IMR-90 (cell line): Measurements from ENCODE around the gene PEX5L. TPM values are rescaled to one million over a fixed set of nuclear protein-coding genes. Genes with fewer than 3 reads are reported as not detected.

Source experiments
- ATAC-seq: fragments of 200-7000 bp; cut with Tn5 transposase; 2 replicates; pipeline ENCODE4 v1.9.1; 2020; ENCODE audit warnings: low read depth, mild to moderate bottlenecking, moderate library complexity
- BruUV-seq: library from RNA; stranded (reverse); fragments of 400-500 nt; replicated peaks from 2 replicates; lab custom pipeline; 2021; lab: Mats Ljungman, UMichigan
- CTCF ChIA-PET: fragments of 300-600 bp; formaldehyde crosslinking; extraction: SDS; loops from one replicate; lab custom pipeline; 2021; ENCODE audit warnings: antibody characterized with exemption; lab: Yijun Ruan, JAX
- POLR2A ChIA-PET: fragments of 300-600 bp; sonication (Branson Sonifier 250); formaldehyde crosslinking; loops from one replicate; lab custom pipeline; 2022; ENCODE audit warnings: antibody characterized with exemption; ENCODE audit not compliant: unreplicated experiment; lab: Charles Lee
- DNase-seq: peaks from one replicate; pipeline ENCODE4 v3.0.0; 2013
- H2AFZ ChIP-seq: replicated peaks from 2 replicates; pipeline ENCODE3; 2013; ENCODE audit warnings: low read length, mild to moderate bottlenecking; ENCODE audit not compliant: poor library complexity
- H2AK5ac ChIP-seq: 2 replicates; pipeline ENCODE4 v1.6.1; 2013; ENCODE audit warnings: low read depth, low read length, inconsistent platforms
- H2AK9ac ChIP-seq: replicated peaks from 2 replicates; pipeline ENCODE3; 2013; ENCODE audit warnings: mild to moderate bottlenecking, low read depth, low read length, moderate library complexity; ENCODE audit not compliant: poor library complexity
- H2BK120ac ChIP-seq: 2 replicates; pipeline ENCODE4 v1.6.1; 2013; ENCODE audit warnings: low read depth, low read length, inconsistent platforms
- H2BK15ac ChIP-seq: 3 replicates; pipeline ENCODE4 v1.6.1; 2013; ENCODE audit warnings: low read depth, low read length, inconsistent platforms
- H2BK20ac ChIP-seq: 2 replicates; pipeline ENCODE4 v1.6.1; 2013; ENCODE audit warnings: low read depth, mild to moderate bottlenecking, inconsistent platforms, low read length, moderate library complexity
- H2BK5ac ChIP-seq: 2 replicates; pipeline ENCODE4 v1.6.1; 2013; ENCODE audit warnings: mild to moderate bottlenecking, low read depth, low read length, inconsistent platforms; ENCODE audit not compliant: poor library complexity, severe bottlenecking
- H3K14ac ChIP-seq: replicated peaks from 2 replicates; pipeline ENCODE4 v1.6.1; 2013; ENCODE audit warnings: low read depth, low read length, inconsistent platforms
- H3K18ac ChIP-seq: 2 replicates; pipeline ENCODE4 v1.6.1; 2013; ENCODE audit warnings: low read depth, low read length, control low read depth
- H3K23ac ChIP-seq: 2 replicates; pipeline ENCODE4 v1.6.1; 2013; ENCODE audit warnings: low read depth, low read length, inconsistent platforms
- H3K27ac ChIP-seq: 2 replicates; pipeline ENCODE4 v1.5.1; 2013; ENCODE audit warnings: mild to moderate bottlenecking, control low read depth, low read length; ENCODE audit not compliant: insufficient read depth
- H3K27me3 ChIP-seq: 2 replicates; pipeline ENCODE4 v1.6.1; 2013; ENCODE audit warnings: low read length; ENCODE audit not compliant: control insufficient read depth, insufficient read depth
- H3K36me3 ChIP-seq: 2 replicates; pipeline ENCODE4 v1.6.1; 2013; ENCODE audit warnings: low read length, mixed read lengths; ENCODE audit not compliant: control insufficient read depth, insufficient read depth
- H3K4ac ChIP-seq: 2 replicates; pipeline ENCODE4 v1.6.1; 2013; ENCODE audit warnings: low read depth, low read length, inconsistent platforms
- H3K4me1 ChIP-seq: 2 replicates; pipeline ENCODE4 v1.6.1; 2013; ENCODE audit warnings: low read length, mixed read lengths; ENCODE audit not compliant: control insufficient read depth, insufficient read depth
- H3K4me2 ChIP-seq: 2 replicates; pipeline ENCODE4 v1.6.1; 2013; ENCODE audit warnings: low read depth, mild to moderate bottlenecking, control low read depth, low read length, moderate library complexity
- H3K4me3 ChIP-seq: 2 replicates; pipeline ENCODE4 v1.5.1; 2013; ENCODE audit warnings: low read depth, mild to moderate bottlenecking, control low read depth, low read length, moderate library complexity; ENCODE audit not compliant: insufficient read depth
- H3K56ac ChIP-seq: 2 replicates; pipeline ENCODE4 v1.6.1; 2013; ENCODE audit warnings: low read length, inconsistent platforms; ENCODE audit not compliant: insufficient read depth; ENCODE audit errors: extremely low read depth
- H3K79me1 ChIP-seq, 2 experiments: 2 replicates each; pipeline ENCODE4 v1.6.1; 2013; ENCODE audit warnings: low read length in 2 of 2, inconsistent platforms in 1 of 2, low read depth in 1 of 2
- H3K9ac ChIP-seq: 2 replicates; pipeline ENCODE4 v1.6.1; 2013; ENCODE audit warnings: low read depth, low read length, control low read depth
- H3K9me1 ChIP-seq: 2 replicates; pipeline ENCODE4 v1.6.1; 2013; ENCODE audit warnings: low read length, inconsistent platforms; ENCODE audit not compliant: insufficient read depth
- H3K9me3 ChIP-seq: 2 replicates; pipeline ENCODE4 v1.6.1; 2013; ENCODE audit warnings: low read length; ENCODE audit not compliant: control insufficient read depth, insufficient read depth
- H4K20me1 ChIP-seq: 2 replicates; pipeline ENCODE4 v1.6.1; 2013; ENCODE audit warnings: low read length, inconsistent platforms; ENCODE audit not compliant: insufficient read depth
- H4K5ac ChIP-seq: 2 replicates; pipeline ENCODE4 v1.6.1; 2013; ENCODE audit warnings: mild to moderate bottlenecking, low read depth, low read length, control low read depth
- H4K8ac ChIP-seq, 2 experiments: 2 replicates each; pipeline ENCODE4 v1.6.1; 2013; ENCODE audit warnings: low read depth in 2 of 2, low read length in 2 of 2, control low read depth in 1 of 2, inconsistent platforms in 1 of 2
- H4K91ac ChIP-seq: 2 replicates; pipeline ENCODE4 v1.6.1; 2013; ENCODE audit warnings: low read depth, low read length, inconsistent platforms; ENCODE audit not compliant: insufficient read depth
- CTCF ChIP-seq: conservative IDR thresholded peaks from 2 replicates; pipeline ENCODE4 v1.5.1; 2012; ENCODE audit warnings: mild to moderate bottlenecking, low read depth, low read length, improper control_type of control experiment
- ELK1 ChIP-seq: fragments of 150-350 bp; IDR thresholded peaks from 2 replicates; pipeline ENCODE4 v1.6.1; 2016; ENCODE audit warnings: low read depth, mild to moderate bottlenecking, low read length, moderate library complexity, borderline replicate concordance
- RAD21 ChIP-seq: IDR thresholded peaks from 2 replicates; pipeline ENCODE4 v1.6.1; 2012; ENCODE audit warnings: low read length, improper control_type of control experiment
- SMC3 ChIP-seq: fragments of 150-350 bp; IDR thresholded peaks from 2 replicates; pipeline ENCODE4 v1.6.1; 2016; ENCODE audit warnings: low read depth, mild to moderate bottlenecking, antibody characterized with exemption, low read length, moderate library complexity
- WGBS, 2 experiments: methylation state at CpG; one replicate each; pipeline versions ENCODE4 v1.1.5 to v1.1.7; 2013; ENCODE audit warnings: missing lambda C conversion rate in 2 of 2; ENCODE audit not compliant: insufficient read length in 1 of 2; ENCODE audit errors: extremely low coverage in 2 of 2; 5-methylcytosine and 5-hydroxymethylcytosine counted together
- dilution Hi-C: fragments of 300-500 bp; cut with HindIII; formaldehyde crosslinking; loops from one replicate; pipeline ENCODE4 v1.14.3; 2018; ENCODE audit warnings: low sequenced_read_pairs; ENCODE audit not compliant: unreplicated experiment
- in situ Hi-C: fragments of 300-500 bp; cut with MboI; formaldehyde crosslinking; loops from 3 replicates; pipeline ENCODE4 v1.14.3; 2019; ENCODE audit warnings: low sequenced_read_pairs, inconsistent platforms, mixed read lengths
- intact Hi-C: fragments of 100-400 bp; cut with micrococcal nuclease; formaldehyde crosslinking; loops from 2 replicates; pipeline ENCODE4 v1.10.0; 2022
- polyA plus RNA-seq, 3 experiments: library from polyadenylated mRNA; depleted of rRNA; stranded (reverse); fragments of >200 nt; gene quantifications; 2 replicates each; pipeline ENCODE4 v1.2.3, GENCODE V29; 2012; ENCODE audit warnings: low replicate concordance in 1 of 3
- total RNA-seq: library from RNA; depleted of rRNA; stranded (reverse); fragments of >200 nt; gene quantifications from 2 replicates; pipeline ENCODE4 v1.2.3, GENCODE V29; 2012

PEX5L gene
- total and polyA plus RNA-seq, 2 of the 4 experiments (the other 2 are of a cell fraction), result not detected

GRCh38 chr3:179929091-179929529 lies 107.6 kb downstream of the PEX5L start:
- H3K4me3 ChIP-seq, result no peak overlapping the region
- no peak overlapping the region for H2AK9ac ChIP-seq
- H4K5ac ChIP-seq, result no peak overlapping the region
- H3K14ac ChIP-seq, result no peak overlapping the region
- H3K4me2 ChIP-seq, result no peak overlapping the region
- H4K8ac ChIP-seq, result no peak overlapping the region
- WGBS, 2 experiments, result no CpG with 5 or more reads among the region's 1 CpG
- dilution Hi-C loops (no loop called here), in situ Hi-C loops (loop anchor here (5.0 kb wide), 1 partner anchor 663 kb away; no protein-coding TSS in a partner anchor), intact Hi-C loops (loop anchor here (1.0 kb wide), 1 partner anchor 666 kb away; no protein-coding TSS in a partner anchor)
- CTCF ChIA-PET, result interaction anchor here (0.6 to 1.5 kb wide), 12 partner anchors 12 to 666 kb away, joined by 3 to 8 read pairs (median 3); no protein-coding TSS in a partner anchor
- H3K23ac ChIP-seq, result no peak overlapping the region
- no peak overlapping the region for H3K18ac ChIP-seq
- no peaks in the 10 kb centered on the region for H3K9me1 ChIP-seq
- no peaks in the 10 kb centered on the region for H4K20me1 ChIP-seq
- no peak overlapping the region for H2AK5ac ChIP-seq
- no peak overlapping the region for H3K56ac ChIP-seq
- no peak overlapping the region for H3K27ac ChIP-seq
- H4K91ac ChIP-seq, result no peak overlapping the region
- peak; percentile 60 for TF ChIP-seq RAD21
- TF ChIP-seq ELK1, result no peak
- TF ChIP-seq SMC3, result peak; percentile 79
- peak; percentile 76 for TF ChIP-seq CTCF
- H2BK15ac ChIP-seq, result no peak overlapping the region
- no peak overlapping the region for H3K9ac ChIP-seq
- H2BK120ac ChIP-seq, result no peak overlapping the region
- H3K4me1 ChIP-seq, result no peaks in the 10 kb centered on the region
- no peak overlapping the region for H3K4ac ChIP-seq
- H2BK20ac ChIP-seq, result no peak overlapping the region
- DNase-seq (peak; percentile 60), ATAC-seq (peak; percentile 85)
- H2AFZ ChIP-seq, result no peak overlapping the region
- H3K36me3 ChIP-seq, result no peaks in the 10 kb centered on the region
- H3K27me3 ChIP-seq, result no peaks in the 10 kb centered on the region
- H3K79me1 ChIP-seq, result no peaks in the 10 kb centered on the region
- no peak overlapping the region for H2BK5ac ChIP-seq
- POLR2A ChIA-PET, result no interaction called here
- no peaks in the 10 kb centered on the region for H3K9me3 ChIP-seq
- BruUV-seq, result no TSS peak
